HG02798 (cell line): ENCODE measurements around the gene MIB1.
"Not testable (repeated sequence)": the region's sequence is repeated elsewhere in the genome, so short reads cannot be mapped to it uniquely, and the experiment has no call there.

ENCODE experiments used
- ATAC-seq: cut with Tn5 transposase; IDR thresholded peaks from one replicate; pipeline ENCODE4 v1.9.1; 2021; ENCODE audit warnings: mild to moderate bottlenecking; ENCODE audit not compliant: unreplicated experiment, poor library complexity

The MIB1 gene

GRCh38 chr18:21740538-21741311 is at the start of gene MIB1:
TSS of gene MIB1 (plus strand) at chr18:21740792. CDS start at chr18:21741584, 792 bp downstream.
- ATAC-seq = peak; percentile 98

- ATAC-seq = no peak
Observed at GRCh38 chr18:21693322-21693721, 47.3 kb upstream of the MIB1 start.

GRCh38 chr18:21700528-21701075 is 40.0 kb upstream of the MIB1 start:
- no peak for ATAC-seq

- no peak for ATAC-seq
Observed at GRCh38 chr18:21701621-21702020, 39.0 kb upstream of the MIB1 start.

DNA sequence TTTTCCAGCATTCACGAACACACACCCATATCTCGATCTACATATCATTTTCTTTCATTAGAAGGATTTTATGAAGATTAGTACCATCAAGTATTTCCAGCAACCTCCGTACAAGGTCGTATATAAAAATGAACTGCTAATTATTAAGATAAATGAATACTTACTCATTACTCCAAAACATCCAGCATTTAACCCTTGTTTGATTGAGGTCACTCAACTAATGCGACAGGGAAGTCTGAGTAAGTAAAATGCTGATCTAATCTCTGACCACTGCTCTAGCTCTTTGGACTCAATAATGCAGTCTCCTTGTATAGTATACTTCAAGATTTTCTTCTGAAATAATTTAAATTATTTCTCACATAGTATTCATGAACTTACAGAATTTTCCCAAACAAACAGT is 38.0 kb upstream of the MIB1 start:
- ATAC-seq = no peak

- no peak for ATAC-seq
Observed at GRCh38 chr18:21703241-21703820, 37.3 kb upstream of the MIB1 start.

GRCh38 chr18:21704603-21705364 is 35.8 kb upstream of the MIB1 start, which contains the start of gene ABHD3:
TSS of gene ABHD3 (minus strand) at chr18:21704774. CDS start at chr18:21704665, 109 bp downstream.
- peak; percentile 98 for ATAC-seq

DNA sequence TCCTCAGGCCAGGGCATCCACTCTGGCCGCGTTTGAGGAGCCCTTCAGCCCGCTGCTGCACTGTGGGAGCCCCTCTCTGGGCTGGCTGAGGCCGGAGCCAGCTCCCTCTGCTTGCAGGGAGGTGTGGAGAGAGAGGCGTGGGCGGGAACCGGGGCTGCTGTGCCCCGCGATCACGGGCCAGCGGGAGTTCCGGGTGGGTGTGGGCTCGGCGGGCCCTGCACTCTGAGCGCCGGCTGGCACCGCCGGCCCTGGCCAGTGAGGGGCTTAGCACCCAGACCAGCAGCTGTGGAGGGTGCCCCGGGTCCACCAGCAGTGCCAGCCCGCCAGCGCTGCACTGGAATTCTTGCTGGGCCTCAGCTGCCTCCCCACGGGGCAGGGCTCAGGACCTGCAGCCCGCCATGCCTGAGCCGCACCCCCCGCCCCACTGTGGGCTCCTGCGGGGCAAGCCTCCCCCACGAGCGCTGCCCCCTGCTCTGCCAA is 34.2 kb upstream of the MIB1 start:
- ATAC-seq = no peak

DNA sequence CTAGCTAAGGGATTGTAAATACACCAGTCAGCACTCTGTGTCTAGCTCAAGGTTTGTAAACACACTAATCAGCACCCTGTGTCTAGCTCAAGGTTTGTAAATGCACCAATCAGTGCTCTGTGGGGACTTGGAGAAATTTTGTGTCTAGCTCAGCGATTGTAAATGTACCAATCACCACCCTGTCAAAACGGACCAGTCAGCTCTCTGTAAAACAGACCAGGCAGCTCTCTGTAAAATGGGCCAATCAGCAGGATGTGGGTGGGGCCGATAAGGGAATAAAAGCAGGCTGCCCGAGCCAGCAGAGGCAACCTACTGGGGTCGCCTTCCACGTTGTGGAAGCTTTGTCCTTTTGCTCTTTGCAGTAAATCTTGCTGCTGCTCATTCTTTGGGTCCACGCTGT is 33.5 kb upstream of the MIB1 start:
- not testable (repeated sequence) for ATAC-seq

- no peak for ATAC-seq
Observed at GRCh38 chr18:21714474-21714873, 26.1 kb upstream of the MIB1 start.

GRCh38 chr18:21722687-21723086 is 17.9 kb upstream of the MIB1 start:
- ATAC-seq = no peak

GRCh38 chr18:21725201-21725600 is 15.4 kb upstream of the MIB1 start:
- no peak for ATAC-seq

DNA sequence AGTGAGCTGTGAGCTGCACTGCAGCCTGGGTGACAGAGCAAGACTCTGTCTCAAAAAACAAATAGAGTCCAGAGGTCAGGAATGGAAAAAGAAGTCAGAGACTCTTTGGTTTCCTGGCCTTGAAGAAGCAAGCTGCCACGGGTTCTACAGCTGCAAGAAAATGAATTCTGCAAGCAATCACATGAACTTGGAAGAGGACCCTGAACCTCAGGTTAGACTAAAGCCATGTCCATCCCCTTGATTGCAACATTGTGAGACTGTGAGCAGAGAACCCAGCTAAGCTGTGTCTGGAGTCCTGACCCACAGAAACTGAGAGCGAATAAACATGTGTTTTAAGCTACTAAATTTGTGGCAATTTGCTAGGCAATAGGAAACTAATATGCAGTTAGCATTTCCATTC is 12.9 kb upstream of the MIB1 start:
- no peak for ATAC-seq

GRCh38 chr18:21733011-21733410 is 7.6 kb upstream of the MIB1 start:
- no peak for ATAC-seq

GRCh38 chr18:21735452-21736015 is 5.1 kb upstream of the MIB1 start:
- ATAC-seq = no peak

DNA sequence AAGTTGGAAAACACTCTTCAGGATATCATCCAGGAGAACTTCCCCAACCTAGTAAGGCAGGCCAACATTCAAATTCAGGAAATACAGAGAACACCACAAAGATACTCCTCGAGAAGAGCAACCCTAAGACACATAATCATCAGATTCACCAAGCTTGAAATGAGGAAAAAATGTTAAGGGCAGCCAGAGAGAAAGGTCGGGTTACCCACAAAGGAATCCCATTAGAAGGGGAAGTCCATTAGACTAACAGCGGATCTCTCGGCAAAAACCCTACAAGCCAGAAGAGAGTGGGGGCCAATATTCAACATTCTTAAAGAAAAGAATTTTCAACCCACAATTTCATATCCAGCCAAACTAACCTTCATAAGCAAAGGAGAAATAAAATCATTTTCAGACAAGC is 3.7 kb upstream of the MIB1 start:
- ATAC-seq = not testable (repeated sequence)

DNA sequence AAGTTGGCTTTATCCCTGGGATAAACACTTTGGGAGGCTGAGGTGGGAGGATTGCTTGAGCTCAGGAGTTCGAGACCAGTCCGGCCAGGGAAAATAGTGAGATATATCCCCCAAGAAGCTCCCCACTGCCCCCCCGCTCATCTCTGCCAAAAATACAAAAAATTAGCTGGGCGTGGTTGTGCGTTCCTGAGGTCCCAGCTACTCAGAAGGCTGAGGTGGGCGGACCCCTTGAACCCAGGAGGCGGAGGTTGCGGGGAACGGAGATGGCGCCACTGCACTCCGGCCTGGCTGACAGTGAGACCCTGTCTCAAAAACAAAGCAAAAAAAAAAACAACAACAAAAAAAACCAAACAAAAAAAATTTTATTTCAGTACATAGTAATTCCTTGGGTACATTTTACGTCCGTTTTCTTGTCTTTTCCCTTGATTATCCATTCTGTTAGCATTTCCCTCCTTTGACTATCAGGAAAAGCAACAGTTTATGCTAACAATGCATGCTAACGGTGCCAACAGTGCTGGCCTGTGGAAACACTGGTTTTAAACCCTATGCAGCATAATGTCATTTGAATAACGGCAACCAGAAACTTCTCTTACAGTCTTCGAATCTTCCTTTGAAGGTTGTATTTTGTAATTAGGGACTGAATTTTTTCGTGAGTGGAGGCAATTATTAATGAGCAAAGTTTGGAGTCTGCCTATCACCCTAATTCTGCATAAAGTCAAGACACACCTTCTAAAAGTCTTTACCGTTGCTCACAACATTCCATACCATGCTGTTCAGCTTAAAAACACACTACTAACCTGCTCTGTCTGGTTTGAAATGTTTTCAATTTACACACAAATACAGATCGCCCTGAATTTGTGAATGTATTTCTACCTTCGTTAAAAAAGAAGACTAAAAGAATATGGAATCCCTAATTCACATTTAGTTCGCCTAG is 721 bp upstream of the MIB1 start:
- ATAC-seq = peak; percentile 10

GRCh38 chr18:21741312-21741561 is 645 bp downstream of the MIB1 start:
- no peak for ATAC-seq

- ATAC-seq = no peak
Observed at GRCh38 chr18:21741562-21742314, 1.1 kb downstream of the MIB1 start.
